GM18507 (cell line): Measurements from ENCODE around the gene RASGRF2.

Experiments used
- DNase-seq: peaks from one replicate; pipeline ENCODE4 v3.0.0; 2011; ENCODE audit warnings: low read depth; ENCODE audit not compliant: insufficient read length; ENCODE audit errors: extremely low spot score
- FAIRE-seq: peaks from 2 replicates; lab custom pipeline; 2011; peaks lifted over from hg19 to GRCh38; lab: Jason Lieb, UNC

Gene RASGRF2

DNA sequence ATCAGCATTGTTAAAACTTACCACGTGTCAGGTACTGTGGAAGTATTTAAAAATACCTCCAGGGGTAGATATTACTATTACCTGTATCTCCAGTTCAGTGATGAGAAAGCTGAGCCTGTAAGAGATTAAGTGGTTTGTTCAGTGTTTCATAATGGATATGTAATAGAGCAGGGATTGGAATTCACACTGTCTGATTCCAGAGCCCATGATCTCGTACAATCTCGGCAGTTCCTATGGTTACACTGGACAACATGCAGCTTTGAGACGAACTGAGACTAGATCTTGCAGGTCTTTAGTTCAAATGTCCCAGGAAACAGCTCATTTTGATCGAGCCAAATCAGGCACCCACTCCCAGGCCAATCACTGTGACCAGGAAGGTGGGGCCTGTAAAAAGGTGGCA lies 8.8 kb upstream of the RASGRF2 start:
- DNase-seq = no peak
- no peak for FAIRE-seq

- no peak for DNase-seq
- no peak for FAIRE-seq
Observed at GRCh38 chr5:80953587-80953986, 6.6 kb upstream of the RASGRF2 start.

GRCh38 chr5:80955082-80955590 lies 5.0 kb upstream of the RASGRF2 start:
- no peak for FAIRE-seq
- DNase-seq = no peak

DNA sequence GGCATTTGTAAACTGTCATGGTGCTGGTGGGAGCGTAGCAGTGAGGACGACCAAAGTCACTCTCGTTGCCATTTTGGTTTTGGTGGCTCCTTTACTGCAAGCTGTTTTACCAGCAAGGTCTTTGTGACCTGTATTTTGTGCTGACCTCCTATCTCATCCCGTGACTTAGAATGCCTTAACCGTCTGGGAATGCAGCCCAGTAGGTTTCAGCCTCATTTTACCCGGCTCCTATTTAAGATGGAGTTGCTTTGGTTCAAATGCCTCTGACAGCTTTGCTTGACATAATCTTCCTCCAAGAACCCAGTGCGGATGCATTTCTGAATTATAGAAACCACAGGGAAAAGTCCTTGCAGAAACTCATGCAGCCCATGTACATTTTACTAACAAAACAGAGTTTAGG lies 3.9 kb upstream of the RASGRF2 start:
- no peak for FAIRE-seq
- DNase-seq = no peak

DNA sequence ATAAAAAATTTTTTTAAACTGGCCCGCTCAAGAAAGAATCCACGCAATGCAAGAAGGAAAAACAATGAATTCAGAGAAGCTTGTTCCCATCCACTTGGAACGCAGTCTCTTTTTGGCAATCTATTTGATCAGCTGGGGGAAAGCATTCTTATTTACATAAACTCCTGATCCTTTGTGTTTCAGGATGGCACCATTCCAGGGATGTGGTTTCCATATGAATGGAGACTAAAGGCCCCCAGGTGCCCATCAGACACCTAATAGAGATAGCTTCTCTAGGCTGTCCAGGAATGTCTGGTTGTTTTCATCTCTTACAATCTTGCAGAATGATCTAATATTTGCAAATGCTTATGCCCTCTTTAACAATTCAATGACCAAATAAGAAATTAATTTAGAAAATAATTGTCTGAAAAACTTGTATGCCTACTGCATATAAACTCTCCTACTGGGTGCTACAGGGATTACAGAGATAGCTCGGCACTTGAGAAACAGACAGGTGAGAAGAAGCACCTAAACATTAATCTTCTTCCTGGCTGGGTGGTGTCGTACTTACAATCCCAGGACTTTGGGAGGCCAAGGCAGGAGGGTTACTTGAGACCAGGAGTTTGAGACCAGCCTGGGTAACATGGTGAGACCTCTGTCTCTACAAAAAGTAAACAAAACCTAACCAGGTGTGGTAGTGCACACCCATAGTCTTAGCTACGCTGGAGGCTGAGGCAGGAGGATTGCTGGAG lies 3.0 kb upstream of the RASGRF2 start:
- FAIRE-seq (no peak), DNase-seq (no peak)

DNA sequence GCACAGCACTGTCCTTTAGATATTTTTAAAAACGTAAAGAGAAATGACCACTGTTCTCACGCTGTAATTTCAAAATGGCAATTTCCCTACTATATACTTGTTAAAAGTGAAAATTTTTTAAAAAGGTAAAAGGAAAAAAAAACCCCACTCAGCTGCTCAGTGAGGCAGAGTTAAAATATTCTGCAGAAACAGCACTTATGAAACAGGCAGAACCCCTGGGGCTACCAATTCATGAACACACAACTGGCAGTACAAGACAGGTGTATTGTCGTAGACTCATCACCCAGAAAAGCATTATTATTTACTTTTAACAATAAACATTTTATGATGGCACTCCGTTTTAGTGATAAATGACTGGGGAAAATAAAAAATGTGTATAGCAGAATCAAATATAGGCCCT lies 1.5 kb upstream of the RASGRF2 start:
- FAIRE-seq = no peak

GRCh38 chr5:80959138-80959537 lies 1.0 kb upstream of the RASGRF2 start:
- FAIRE-seq (no peak), DNase-seq (no peak)

More for the DNA sequence above, 1.5 kb upstream of the RASGRF2 start:
- no peak for DNase-seq

DNA sequence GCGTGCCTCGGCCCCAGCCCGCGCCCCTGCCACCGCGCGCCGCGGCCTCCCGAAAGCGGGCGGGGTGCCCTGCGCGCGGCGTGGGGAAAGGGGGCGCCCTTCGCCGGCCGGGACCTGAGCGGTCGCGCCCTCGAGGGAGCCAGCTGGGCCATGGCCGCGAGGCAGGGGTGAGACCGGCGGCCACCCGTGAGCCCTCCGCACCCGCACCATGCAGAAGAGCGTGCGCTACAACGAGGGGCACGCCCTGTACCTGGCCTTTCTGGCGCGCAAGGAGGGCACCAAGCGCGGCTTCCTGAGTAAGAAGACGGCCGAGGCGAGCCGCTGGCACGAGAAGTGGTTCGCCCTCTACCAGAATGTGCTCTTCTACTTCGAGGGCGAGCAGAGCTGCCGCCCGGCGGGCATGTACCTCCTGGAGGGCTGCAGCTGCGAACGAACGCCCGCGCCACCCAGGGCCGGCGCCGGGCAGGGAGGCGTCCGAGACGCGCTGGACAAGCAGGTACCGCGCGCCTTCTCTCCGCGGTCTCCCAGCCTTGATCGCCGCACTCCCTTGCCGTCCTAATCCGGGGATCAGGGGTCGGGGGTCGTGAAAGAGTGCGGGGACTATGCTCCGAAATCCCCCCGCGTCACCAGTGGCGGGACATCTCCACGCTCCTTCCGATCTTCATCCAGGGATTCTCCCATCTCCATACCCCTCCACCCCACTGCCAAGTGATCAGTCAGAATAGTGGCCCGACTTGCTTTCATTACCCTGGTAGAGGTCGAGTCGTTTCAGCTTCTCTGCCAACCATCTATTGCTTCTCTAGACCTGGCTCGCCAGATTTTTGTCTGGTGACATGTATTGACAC lies 590 bp downstream of the RASGRF2 start:
- DNase-seq = no peak
- no peak for FAIRE-seq

DNA sequence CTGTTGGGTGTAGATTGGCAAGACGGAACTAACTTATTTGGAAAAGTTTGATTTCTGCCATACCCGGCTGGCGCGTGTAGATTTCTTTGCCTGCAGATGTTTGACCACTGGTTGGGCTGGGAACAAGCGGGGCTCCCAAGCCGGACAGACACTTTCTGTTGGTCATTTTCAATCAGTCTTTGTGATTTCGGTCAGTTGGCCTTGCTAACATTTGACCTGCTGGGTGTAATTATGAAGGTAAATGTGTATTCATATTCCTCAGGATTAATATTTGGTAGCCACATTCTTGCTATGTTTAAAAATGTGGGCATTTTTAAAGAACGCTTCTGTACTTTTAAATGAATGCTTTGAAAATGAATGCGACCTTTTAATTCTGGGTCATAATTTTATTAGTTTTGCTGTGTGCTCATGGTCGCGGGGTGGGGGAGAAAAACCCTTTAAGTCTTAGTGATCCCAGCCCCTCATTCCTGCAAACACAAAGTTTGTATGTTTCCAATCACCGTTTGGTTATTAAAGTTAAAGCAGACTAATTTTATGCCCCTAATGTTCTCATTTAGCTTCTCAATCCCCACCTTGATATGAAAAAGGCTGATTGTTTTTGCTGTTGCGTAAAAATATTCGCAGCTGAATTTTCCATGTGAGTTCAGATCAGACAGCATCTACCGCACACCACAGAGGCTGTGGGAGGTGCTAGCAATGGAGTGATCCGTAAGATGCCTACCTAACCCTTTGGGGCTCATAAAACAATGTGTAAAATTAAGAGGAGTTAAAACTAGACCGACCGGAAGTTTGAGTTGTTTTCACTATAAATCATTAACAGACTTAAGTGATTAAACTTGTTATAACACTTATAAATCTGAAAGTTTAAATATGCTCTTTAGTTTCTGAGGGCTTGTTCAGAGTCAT lies 1.5 kb downstream of the RASGRF2 start:
- FAIRE-seq (no peak), DNase-seq (no peak)

DNA sequence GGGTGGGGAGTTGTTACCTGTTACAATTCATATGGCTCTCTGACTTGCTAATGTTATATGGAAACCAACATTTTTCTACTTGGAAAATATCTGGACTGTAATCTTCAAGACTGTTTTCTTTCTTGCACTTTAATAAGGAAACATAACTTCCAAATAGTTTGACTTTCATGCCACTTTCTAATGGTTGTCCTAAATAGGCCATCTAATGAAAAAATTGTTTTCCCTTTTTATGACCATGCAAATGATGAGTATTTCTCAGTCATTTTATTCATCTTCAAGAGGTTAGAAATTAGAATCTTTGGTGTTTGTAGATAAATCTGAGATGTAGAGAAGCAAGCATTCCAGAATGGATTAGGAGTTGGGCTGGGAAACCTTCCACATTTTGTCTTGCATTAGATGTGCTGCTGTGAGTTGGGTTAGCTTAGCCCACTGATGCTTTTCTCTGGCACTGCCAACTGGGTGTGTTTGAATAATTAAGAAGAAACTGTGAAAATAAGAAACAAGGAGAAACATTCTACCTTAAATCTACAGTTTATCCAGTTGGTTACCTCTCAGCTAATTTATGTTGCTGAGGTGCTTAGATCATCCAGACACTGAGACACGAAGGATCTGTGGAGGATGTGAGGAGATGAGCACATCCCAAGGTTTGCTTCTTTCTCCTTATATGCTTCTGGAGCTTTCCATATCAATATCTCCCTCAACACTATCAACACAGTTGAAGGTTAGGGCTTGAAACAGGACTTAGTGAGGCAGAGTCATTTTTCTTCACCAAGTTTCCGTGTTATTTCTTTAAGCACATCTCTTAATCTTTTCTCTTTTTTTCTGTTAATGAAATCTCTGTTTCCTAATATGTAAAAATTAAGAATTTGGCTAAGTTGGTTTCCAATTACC lies 2.7 kb downstream of the RASGRF2 start:
- FAIRE-seq = no peak
- no peak for DNase-seq

GRCh38 chr5:80963521-80963895 lies 3.3 kb downstream of the RASGRF2 start:
- DNase-seq = no peak
- no peak for FAIRE-seq

- DNase-seq (no peak), FAIRE-seq (no peak)
Observed at GRCh38 chr5:80963966-80964481, 3.9 kb downstream of the RASGRF2 start.

- no peak for FAIRE-seq
- DNase-seq = no peak
Observed at GRCh38 chr5:80964491-80964890, 4.3 kb downstream of the RASGRF2 start.

DNA sequence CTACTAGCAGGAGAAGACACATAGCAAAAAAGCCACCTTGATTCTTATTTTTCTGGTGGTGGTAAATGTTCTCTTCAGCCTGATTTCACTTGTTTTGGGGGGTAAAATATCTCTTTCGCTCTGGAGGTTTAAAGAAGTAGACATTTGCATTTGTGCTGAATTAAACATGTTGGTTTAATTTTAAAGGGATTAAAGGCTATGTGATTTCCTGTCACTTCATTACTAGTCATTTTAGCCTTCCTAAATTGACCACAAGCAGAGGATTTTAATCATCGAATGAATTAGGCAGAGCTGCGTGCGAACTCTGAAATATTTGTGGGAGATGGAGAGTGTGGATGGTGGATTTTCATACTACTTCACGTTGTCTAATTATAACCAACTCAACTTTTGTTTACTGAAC lies 4.8 kb downstream of the RASGRF2 start:
- DNase-seq (no peak), FAIRE-seq (no peak)

DNA sequence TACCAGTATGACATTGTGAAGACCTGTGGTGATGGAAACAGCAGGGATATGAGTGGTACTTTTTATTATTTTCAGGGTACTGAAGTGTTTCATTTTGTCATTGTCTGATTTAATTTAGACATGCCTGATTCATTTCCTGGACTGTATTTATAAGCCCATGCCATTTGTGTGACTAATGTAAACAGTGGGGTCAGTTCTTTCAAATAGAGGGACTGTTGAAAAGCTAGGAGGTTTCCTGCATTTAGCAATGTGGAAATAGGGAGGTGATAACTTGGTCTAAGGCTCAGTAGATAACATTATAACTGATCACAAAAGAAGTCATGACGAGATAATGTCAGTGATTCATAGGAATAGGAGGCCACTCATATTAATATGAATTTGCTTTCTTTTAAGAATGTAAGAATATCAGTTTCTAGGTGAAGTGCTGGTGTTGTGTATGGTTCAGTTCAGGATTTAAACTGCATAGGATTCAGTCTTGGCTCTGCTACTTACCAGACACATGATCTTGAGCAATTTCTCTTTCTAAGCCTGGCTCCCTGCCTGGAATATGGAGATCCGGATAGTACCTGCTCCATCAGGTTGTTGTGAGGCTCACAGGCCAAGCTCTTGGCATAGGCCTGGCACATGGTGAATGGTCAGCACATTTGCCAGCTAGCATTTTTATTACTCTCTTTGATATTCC lies 7.5 kb downstream of the RASGRF2 start:
- no peak for FAIRE-seq
- DNase-seq = no peak

- no peak for DNase-seq
- no peak for FAIRE-seq
Observed at GRCh38 chr5:80973027-80973426, 12.9 kb downstream of the RASGRF2 start.

- no peak for FAIRE-seq
Observed at GRCh38 chr5:80975065-80975464, 14.9 kb downstream of the RASGRF2 start.

GRCh38 chr5:80976985-80977384 lies 16.8 kb downstream of the RASGRF2 start:
- FAIRE-seq (no peak), DNase-seq (no peak)

More at GRCh38 chr5:80975065-80975464, 14.9 kb downstream of the RASGRF2 start:
- no peak for DNase-seq
